Neutrophil (primary cell): Measurements from ENCODE around the gene PRELP.

Source experiments
- H3K27ac ChIP-seq: fragments of 200-600 bp; sonication (generic); 2 replicates; pipeline ENCODE4 v1.5.1; 2016; ENCODE audit warnings: mild to moderate bottlenecking, moderate library complexity
- H3K27me3 ChIP-seq: fragments of 200-600 bp; sonication (generic); 2 replicates; pipeline ENCODE4 v1.6.0; 2016; ENCODE audit warnings: mild to moderate bottlenecking
- H3K36me3 ChIP-seq: fragments of 200-600 bp; sonication (generic); 2 replicates; pipeline ENCODE4 v1.5.1; 2017
- H3K4me1 ChIP-seq, 2 experiments: fragments of 200-600 bp in 1 of 2; sonication (generic) in 1 of 2; 1 replicate in 1 of 2; 2 replicates in 1 of 2; pipeline versions ENCODE4 v1.5.1 to v1.6.1; 2013 to 2016; ENCODE audit warnings: low read depth in 1 of 2, low read length in 1 of 2, mild to moderate bottlenecking in 1 of 2, moderate library complexity in 1 of 2; ENCODE audit not compliant: control insufficient read depth in 1 of 2, insufficient read depth in 1 of 2
- H3K4me3 ChIP-seq, 2 experiments: fragments of 200-600 bp in 1 of 2; sonication (generic) in 1 of 2; 1 replicate in 1 of 2; 2 replicates in 1 of 2; pipeline ENCODE4 v1.5.1; 2013 to 2016; ENCODE audit warnings: low read depth in 1 of 2, low read length in 1 of 2, mild to moderate bottlenecking in 1 of 2, moderate library complexity in 1 of 2
- H3K9me3 ChIP-seq: fragments of 200-600 bp; sonication (generic); 2 replicates; pipeline ENCODE4 v1.5.1; 2016
- TF ChIP-seq, protein P1 (sequence below): fragments of 200-600 bp; sonication (generic); IDR thresholded peaks from 2 replicates; pipeline ENCODE4 v1.5.1; 2016; ENCODE audit warnings: antibody characterized with exemption

Gene PRELP

DNA sequence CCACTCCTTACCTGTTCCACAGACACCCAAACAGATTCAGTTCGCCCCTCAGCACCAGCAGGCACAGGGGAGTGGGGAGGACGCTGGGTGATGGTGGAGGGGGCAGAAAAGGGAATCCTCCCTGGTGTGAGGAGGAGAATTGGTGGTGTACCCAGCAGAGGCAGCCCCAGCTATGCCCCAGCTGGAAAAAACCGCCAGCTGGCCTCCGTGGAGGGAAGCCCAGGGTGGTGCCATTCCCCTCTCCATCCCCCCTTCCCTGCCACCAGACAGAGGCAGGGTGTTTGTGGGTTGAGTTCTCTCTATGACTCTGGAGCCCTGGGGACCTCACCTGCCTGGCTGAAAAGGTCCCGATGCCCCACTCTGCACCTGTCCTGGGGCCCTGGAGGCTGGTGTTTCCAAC is 46.2 kb downstream of the PRELP start:
- no peaks in the 10 kb centered on the region for H3K36me3 ChIP-seq
- H3K4me1 ChIP-seq: peaks cover 10 to 11% of the 10 kb centered on the region in 2 experiments
- no peak overlapping the region for H3K27ac ChIP-seq
- no peak overlapping the region for H3K4me3 ChIP-seq
- H3K27me3 ChIP-seq: no peaks in the 10 kb centered on the region
- H3K9me3 ChIP-seq: no peaks in the 10 kb centered on the region
- TF ChIP-seq, protein P1, sequence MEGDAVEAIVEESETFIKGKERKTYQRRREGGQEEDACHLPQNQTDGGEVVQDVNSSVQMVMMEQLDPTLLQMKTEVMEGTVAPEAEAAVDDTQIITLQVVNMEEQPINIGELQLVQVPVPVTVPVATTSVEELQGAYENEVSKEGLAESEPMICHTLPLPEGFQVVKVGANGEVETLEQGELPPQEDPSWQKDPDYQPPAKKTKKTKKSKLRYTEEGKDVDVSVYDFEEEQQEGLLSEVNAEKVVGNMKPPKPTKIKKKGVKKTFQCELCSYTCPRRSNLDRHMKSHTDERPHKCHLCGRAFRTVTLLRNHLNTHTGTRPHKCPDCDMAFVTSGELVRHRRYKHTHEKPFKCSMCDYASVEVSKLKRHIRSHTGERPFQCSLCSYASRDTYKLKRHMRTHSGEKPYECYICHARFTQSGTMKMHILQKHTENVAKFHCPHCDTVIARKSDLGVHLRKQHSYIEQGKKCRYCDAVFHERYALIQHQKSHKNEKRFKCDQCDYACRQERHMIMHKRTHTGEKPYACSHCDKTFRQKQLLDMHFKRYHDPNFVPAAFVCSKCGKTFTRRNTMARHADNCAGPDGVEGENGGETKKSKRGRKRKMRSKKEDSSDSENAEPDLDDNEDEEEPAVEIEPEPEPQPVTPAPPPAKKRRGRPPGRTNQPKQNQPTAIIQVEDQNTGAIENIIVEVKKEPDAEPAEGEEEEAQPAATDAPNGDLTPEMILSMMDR: no peak

DNA sequence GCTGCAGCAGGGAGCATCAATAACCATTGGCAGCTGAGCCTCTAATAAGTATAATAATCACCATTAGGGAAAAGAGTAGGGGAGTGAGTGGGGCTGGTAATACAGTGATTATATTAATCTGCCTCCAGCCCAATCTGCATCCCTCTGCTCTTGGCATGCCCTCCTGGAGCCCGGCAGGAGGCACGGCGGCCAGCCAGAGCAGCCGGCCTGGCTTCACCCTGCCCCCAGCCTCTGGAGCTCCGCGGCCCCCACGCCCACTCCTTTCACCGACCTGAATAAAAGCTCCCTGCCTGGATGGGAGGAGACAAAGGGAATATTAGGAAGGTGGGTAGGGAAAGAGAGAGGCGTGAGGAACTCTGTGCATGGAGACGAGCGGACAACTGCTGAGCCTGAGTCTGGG is 46.6 kb downstream of the PRELP start:
- H3K4me1 ChIP-seq: peaks cover 6 to 8% of the 10 kb centered on the region in 2 experiments
- no peaks in the 10 kb centered on the region for H3K9me3 ChIP-seq
- H3K4me3 ChIP-seq: no peak overlapping the region
- H3K27me3 ChIP-seq: no peaks in the 10 kb centered on the region
- TF ChIP-seq, protein P1: no peak
- H3K27ac ChIP-seq: no peak overlapping the region
- H3K36me3 ChIP-seq: no peaks in the 10 kb centered on the region

DNA sequence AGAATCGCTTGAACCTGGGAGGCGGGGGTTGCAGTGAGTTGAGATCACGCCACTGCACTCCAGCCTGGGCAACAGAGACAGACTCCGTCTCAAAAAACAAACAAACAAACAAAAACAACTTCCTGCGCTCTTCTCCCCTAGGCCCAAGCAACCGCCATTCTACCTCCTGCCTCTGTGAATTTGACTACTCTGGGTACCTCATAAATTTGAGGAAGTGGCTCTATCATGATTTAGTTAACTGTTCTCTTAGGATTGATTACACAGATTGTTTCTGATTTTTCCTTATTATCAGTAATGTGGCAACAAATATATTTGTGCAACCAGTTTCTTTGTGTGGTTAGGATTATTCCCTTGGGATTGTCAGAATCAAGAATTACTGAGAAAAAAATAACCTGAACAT is 48.1 kb downstream of the PRELP start:
- Histone ChIP-seq H3K36me3 (no peaks in the 10 kb centered on the region), H3K27ac (no peak overlapping the region), H3K27me3 (no peaks in the 10 kb centered on the region), H3K4me3 (no peak overlapping the region), H3K4me1 (peaks cover 7 to 10% of the 10 kb centered on the region in 2 experiments), H3K9me3 (no peaks in the 10 kb centered on the region)
- TF ChIP-seq, protein P1: no peak

DNA sequence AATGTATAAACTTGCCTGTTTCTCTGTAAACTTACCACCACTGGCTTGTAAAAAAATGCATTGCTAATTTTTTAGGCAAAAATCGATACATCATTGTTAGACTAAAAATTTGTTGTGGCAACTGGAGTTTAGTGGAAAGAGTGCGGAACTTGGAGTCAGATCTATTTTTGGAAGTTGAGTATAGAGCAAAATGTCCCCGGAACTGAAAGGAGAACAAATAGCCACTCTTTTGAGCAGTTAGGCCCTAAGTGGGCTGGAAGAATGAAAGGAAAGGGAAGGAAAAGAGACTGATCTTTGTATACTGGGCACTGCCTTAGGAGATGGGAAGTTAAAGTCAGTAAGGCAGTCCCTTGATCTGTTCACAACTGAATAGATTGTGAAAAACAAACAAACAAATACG is 48.5 kb downstream of the PRELP start:
- H3K9me3 ChIP-seq: no peaks in the 10 kb centered on the region
- no peaks in the 10 kb centered on the region for H3K27me3 ChIP-seq
- H3K4me1 ChIP-seq: peaks cover 10 to 15% of the 10 kb centered on the region in 2 experiments
- no peaks in the 10 kb centered on the region for H3K36me3 ChIP-seq
- TF ChIP-seq, protein P1: no peak
- H3K4me3 ChIP-seq: no peak overlapping the region
- no peak overlapping the region for H3K27ac ChIP-seq

DNA sequence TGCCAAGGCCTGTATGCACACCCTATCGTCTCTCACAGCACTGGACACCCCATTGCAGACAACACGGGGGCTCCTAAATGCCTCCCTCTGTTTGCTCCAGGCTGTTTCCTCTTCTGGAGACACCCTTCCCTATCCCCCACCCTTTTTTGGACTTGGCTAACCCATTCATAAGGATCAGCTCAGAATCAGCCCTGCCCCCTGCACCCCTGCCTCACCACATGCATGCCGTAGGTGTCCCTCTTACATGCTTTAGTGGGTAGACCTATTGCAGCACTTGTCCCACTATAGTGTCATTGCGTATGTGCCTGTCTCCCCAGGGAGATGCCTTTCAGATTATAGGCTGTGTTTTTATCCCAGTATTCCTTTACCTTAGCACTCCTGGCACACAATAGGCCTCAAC is 49.2 kb downstream of the PRELP start:
- Histone ChIP-seq H3K27ac (no peak overlapping the region), H3K27me3 (no peaks in the 10 kb centered on the region), H3K36me3 (no peaks in the 10 kb centered on the region), H3K9me3 (no peaks in the 10 kb centered on the region), H3K4me1 (peaks cover 10 to 15% of the 10 kb centered on the region in 2 experiments), H3K4me3 (no peak overlapping the region)
- TF ChIP-seq, protein P1: no peak

DNA sequence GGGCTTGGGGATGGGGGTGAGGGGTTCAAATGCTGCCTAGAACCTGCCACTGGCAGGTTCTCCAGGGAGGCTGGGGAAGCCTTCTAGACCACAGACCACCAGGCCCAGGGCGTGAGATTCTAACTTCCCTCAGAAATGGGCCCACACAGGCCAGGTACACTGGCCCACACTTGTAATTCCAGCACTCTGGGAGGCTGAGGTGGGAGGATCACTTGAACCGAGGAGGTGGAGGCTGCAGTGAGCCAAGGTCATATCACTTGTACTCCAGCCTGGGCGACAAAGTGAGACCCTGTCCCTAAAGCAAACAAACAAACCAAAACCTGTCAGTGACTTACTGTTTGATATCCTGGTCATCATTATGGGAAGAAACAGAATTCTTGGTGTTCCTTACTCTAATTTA is 50.1 kb downstream of the PRELP start:
- H3K4me1 ChIP-seq: peaks cover 8 to 10% of the 10 kb centered on the region in 2 experiments
- H3K27me3 ChIP-seq: no peaks in the 10 kb centered on the region
- H3K36me3 ChIP-seq: no peaks in the 10 kb centered on the region
- H3K27ac ChIP-seq: no peak overlapping the region
- no peak overlapping the region for H3K4me3 ChIP-seq
- TF ChIP-seq, protein P1: no peak
- H3K9me3 ChIP-seq: no peaks in the 10 kb centered on the region
